ENCODE results near the gene KRT6A.
A peak's percentile ranks its signal among the peaks of the same experiment; 100 is the strongest.

GRCh38 chr12:52524241-52524897 lies 31.3 kb upstream of the KRT6A start:
- TF ChIP-seq TAF1 (IDR thresholded peaks at IDR 0.05; ENCODE audit: low read depth) (no peak), CREB1 (IDR thresholded peaks at IDR 0.05; ENCODE audit: low read depth) (no peak), TCF12 (IDR thresholded peaks at IDR 0.05; ENCODE audit: low read depth) (no peak), EGR1 (IDR thresholded peaks at IDR 0.05) (no peak), YY1 (IDR thresholded peaks at IDR 0.05; ENCODE audit: low read depth) (no peak; the same call in 1 of the 2 replicates), EP300 (IDR thresholded peaks at IDR 0.05; ENCODE audit: borderline replicate concordance) (no peak), MAX (IDR thresholded peaks at IDR 0.05) (peak; percentile 42; the same call in 1 of the 2 replicates), REST (IDR thresholded peaks at IDR 0.05; ENCODE audit: low read depth) (no peak), NFIC (IDR thresholded peaks at IDR 0.05) (no peak), TEAD4 (IDR thresholded peaks at IDR 0.05) (no peak), ZBTB7A (IDR thresholded peaks at IDR 0.05; ENCODE audit: low read depth) (no peak), RAD21 (IDR thresholded peaks at IDR 0.05; ENCODE audit: low read depth) (no peak), USF1 (IDR thresholded peaks at IDR 0.05) (no peak), FOXM1 (IDR thresholded peaks at IDR 0.05; ENCODE audit: borderline replicate concordance, low read depth) (no peak)
